Activated naive CD8-positive, alpha-beta T cell treated with anti-CD3 and anti-CD28 coated beads for 36 hours (primary cell): Measurements from ENCODE around the gene WFDC13. TPM values are rescaled to one million over a fixed set of nuclear protein-coding genes. Genes with fewer than 3 reads are reported as not detected.

Experiments used
- DNase-seq: peaks from one replicate; pipeline ENCODE4 v3.0.0; 2021
- H3K27ac Mint-ChIP-seq: one replicate; pipeline ENCODE4 v1.8.0; 2022; ENCODE audit warnings: mild to moderate bottlenecking, moderate library complexity, mixed read lengths
- H3K27me3 Mint-ChIP-seq: one replicate; pipeline ENCODE4 v1.8.0; 2022; ENCODE audit warnings: mild to moderate bottlenecking, mixed read lengths
- H3K36me3 Mint-ChIP-seq: one replicate; pipeline ENCODE4 v1.8.0; 2021; ENCODE audit warnings: mild to moderate bottlenecking, mixed read lengths
- H3K4me1 Mint-ChIP-seq: one replicate; pipeline ENCODE4 v1.8.0; 2021; ENCODE audit warnings: mixed read lengths
- H3K4me3 Mint-ChIP-seq: one replicate; pipeline ENCODE4 v1.8.0; 2022; ENCODE audit warnings: mild to moderate bottlenecking, moderate library complexity, mixed read lengths
- H3K9me3 Mint-ChIP-seq: one replicate; pipeline ENCODE4 v1.8.0; 2022; ENCODE audit warnings: mixed read lengths
- total RNA-seq, 2 experiments: library from RNA; stranded (reverse); gene quantifications; one replicate each; pipeline ENCODE4 v1.2.3, GENCODE V29; 2021

WFDC13 gene
- total RNA-seq, 2 experiments from 2014 or later, result not detected

DNA sequence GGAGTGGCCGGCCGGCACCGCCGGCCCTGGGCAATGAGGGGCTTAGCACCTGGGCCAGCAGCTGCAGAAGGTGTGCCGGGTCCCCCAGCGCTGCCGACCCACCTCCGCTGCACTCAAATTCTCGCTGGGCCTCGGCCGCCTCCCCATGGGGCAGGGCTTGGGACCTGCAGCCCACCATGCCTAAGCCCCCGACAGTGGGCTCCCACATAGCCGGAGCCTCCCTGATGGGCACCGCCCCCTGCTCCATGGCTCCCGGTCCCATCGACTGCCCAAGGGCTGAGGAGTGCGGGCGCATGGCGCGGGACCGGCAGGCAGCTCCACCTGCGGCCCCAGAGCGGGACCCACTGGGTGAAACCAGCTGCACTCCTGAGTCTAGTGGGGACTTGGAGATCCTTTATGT, 34.1 kb downstream of the WFDC13 start:
- DNase-seq, result no peak
- H3K4me3 Mint-ChIP-seq, result no peak overlapping the region
- no peak overlapping the region for H3K27ac Mint-ChIP-seq
- no peaks in the 10 kb centered on the region for H3K36me3 Mint-ChIP-seq
- no peaks in the 10 kb centered on the region for H3K4me1 Mint-ChIP-seq
- peaks cover 53% of the 10 kb centered on the region for H3K27me3 Mint-ChIP-seq
- peaks cover 18% of the 10 kb centered on the region for H3K9me3 Mint-ChIP-seq

DNA sequence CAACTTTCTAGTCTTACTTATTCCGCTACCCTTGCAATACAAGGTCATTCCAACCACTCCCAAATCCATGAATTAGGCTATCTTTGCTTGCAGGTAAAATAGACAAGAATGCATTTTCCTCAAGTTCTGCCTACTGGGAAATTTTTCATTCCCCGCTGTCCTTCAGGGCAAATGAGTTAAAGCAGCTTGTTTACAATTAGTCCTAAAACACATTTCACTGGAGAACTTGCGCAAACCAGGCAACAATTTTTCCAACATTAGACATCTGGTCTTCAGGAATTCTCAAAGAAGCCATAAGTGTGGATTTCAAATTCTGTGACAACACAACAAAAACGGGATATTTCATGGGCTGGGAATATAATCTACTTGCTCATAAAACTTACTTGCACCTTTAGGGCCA, 40.8 kb downstream of the WFDC13 start:
- peaks cover 29% of the 10 kb centered on the region for H3K27me3 Mint-ChIP-seq

DNA sequence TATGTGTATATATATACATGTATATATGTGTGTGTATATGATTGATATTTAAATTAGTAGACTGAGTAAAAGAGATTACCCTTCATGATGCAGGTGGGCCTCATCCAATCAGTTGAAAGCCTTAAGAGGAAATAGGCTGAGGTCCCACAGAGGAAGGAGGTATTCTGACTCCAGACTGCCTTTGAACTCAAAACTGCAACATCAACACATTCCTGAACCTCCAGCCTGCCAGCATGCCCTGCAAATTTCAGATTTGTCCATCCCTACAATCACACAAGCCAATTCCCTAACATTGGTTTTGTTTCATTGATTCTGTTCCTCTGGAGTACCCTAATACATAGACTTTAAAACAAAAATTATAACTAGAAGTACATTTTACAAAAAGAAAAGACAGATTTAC, 43.2 kb downstream of the WFDC13 start:
- Mint-ChIP-seq H3K27me3 (peaks cover 38% of the 10 kb centered on the region), H3K4me3 (no peak overlapping the region), H3K36me3 (no peaks in the 10 kb centered on the region), H3K27ac (no peak overlapping the region), H3K4me1 (peaks cover 5% of the 10 kb centered on the region), H3K9me3 (no peaks in the 10 kb centered on the region)
- no peak for DNase-seq

More for the DNA sequence above, 40.8 kb downstream of the WFDC13 start:
- no peak for DNase-seq
- no peak overlapping the region for H3K27ac Mint-ChIP-seq
- H3K4me1 Mint-ChIP-seq, result peaks cover 3% of the 10 kb centered on the region
- no peaks in the 10 kb centered on the region for H3K36me3 Mint-ChIP-seq
- no peaks in the 10 kb centered on the region for H3K9me3 Mint-ChIP-seq
- no peak overlapping the region for H3K4me3 Mint-ChIP-seq

DNA sequence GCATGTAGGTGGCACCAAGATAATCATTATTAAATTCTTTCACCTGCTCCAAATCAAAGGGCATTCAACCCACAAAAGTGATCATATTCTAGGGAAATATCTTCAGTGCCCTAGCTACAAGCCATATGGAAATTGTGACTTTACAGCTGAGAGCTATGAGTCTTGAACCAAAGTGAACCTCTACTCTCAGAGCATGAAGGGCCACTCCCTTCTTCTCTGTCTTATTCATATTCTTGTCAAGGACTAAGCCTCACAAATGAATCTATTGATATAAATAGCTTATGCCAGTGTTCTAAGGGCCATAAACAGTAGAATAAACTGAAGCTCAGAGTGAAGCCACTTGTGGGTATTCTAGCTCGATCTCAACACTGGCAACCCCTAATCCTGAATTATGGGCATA, 49.9 kb downstream of the WFDC13 start:
- Mint-ChIP-seq H3K9me3 (peaks cover 9% of the 10 kb centered on the region), H3K27ac (peak overlapping the region; percentile 71), H3K4me3 (no peak overlapping the region), H3K27me3 (peaks cover 42% of the 10 kb centered on the region), H3K4me1 (peaks cover 28% of the 10 kb centered on the region), H3K36me3 (no peaks in the 10 kb centered on the region)
- no peak for DNase-seq

DNA sequence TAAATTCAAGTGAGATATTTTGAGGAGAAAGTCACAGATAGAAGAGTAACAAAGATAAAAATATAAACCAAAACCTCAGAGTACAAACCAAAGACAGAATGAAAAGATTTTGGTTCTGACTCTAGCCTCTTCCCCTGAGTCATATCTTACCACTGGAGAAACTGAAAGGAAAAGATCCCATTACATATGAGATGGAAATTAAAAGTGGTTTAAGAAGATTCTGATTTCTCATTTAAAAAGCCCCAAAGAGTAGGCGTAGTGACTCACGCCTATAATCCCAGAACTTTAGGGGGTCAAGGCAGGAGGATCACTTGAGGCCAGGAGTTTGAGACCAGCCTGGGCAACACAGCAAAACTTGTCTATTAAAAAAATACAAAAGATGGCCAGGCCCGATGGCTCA, 50.9 kb downstream of the WFDC13 start:
- peaks cover 33% of the 10 kb centered on the region for H3K27me3 Mint-ChIP-seq
- peaks cover 9% of the 10 kb centered on the region for H3K9me3 Mint-ChIP-seq
- peak; percentile 33 for DNase-seq
- no peaks in the 10 kb centered on the region for H3K36me3 Mint-ChIP-seq
- no peak overlapping the region for H3K4me3 Mint-ChIP-seq
- H3K27ac Mint-ChIP-seq, result peak overlapping the region; percentile 71
- H3K4me1 Mint-ChIP-seq, result peaks cover 28% of the 10 kb centered on the region

DNA sequence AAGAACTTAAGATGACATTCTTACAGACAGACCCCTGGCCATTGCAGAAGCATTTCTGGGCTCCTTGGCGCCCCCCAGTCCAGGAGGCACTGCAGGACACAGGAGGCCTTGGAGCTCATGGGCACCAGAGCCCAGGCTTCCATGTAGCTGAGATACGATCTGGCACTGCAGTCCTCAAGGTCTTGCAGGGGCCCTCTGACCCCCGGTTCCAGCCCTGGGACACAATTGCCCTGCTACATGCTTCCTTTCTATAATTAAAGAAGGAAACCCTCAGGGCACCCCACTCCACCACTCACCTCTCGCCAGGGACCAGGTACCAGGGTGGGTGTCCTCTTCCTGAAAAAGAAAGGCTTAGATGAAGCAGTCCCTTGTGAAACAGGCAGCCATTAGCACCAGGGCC, 56.3 kb downstream of the WFDC13 start:
- Mint-ChIP-seq H3K36me3 (no peaks in the 10 kb centered on the region), H3K9me3 (peaks cover 9% of the 10 kb centered on the region), H3K4me3 (no peak overlapping the region), H3K27ac (no peak overlapping the region), H3K4me1 (peaks cover 6% of the 10 kb centered on the region), H3K27me3 (peaks cover 11% of the 10 kb centered on the region)
- no peak for DNase-seq

Other genes with a start within 250 kb of the WFDC13 start
- under 1 TPM in 1 of 2 experiments, not detected in 1; 0.98 TPM for gene WFDC2, start 232.3 kb upstream of the WFDC13 start, total RNA-seq
- not detected for gene SPINT3, start 186.4 kb upstream of the WFDC13 start, total RNA-seq
- gene WFDC6, start 162.6 kb upstream of the WFDC13 start, total RNA-seq, result not detected
- not detected for gene EPPIN, start 154.6 kb upstream of the WFDC13 start, total RNA-seq
- not detected for gene WFDC8, start 122.8 kb upstream of the WFDC13 start, total RNA-seq
- gene WFDC10A, start 72.3 kb upstream of the WFDC13 start, total RNA-seq, result not detected
- not detected for gene WFDC9, start 70.8 kb upstream of the WFDC13 start, total RNA-seq
- gene WFDC11, start 31.8 kb upstream of the WFDC13 start, total RNA-seq, result not detected
- not detected for gene WFDC10B, start 3.0 kb downstream of the WFDC13 start, total RNA-seq
- not detected for gene SPINT4, start 20.3 kb downstream of the WFDC13 start, total RNA-seq
- not detected for gene WFDC3, start 89.8 kb downstream of the WFDC13 start, total RNA-seq
- gene DNTTIP1, start 89.9 kb downstream of the WFDC13 start, total RNA-seq, result 10 to 100 TPM; 31.1 to 31.5 TPM
- gene UBE2C, start 110.6 kb downstream of the WFDC13 start, total RNA-seq, result 100 to 1,000 TPM; 185 to 188 TPM
- gene TNNC2, start 125.3 kb downstream of the WFDC13 start, total RNA-seq, result not detected
- 1 to 10 TPM; 1.3 to 1.5 TPM for gene SNX21, start 131.8 kb downstream of the WFDC13 start, total RNA-seq
- 10 to 100 TPM; 18.6 to 19.3 TPM for gene ACOT8, start 155.4 kb downstream of the WFDC13 start, total RNA-seq
- gene ZSWIM3, start 155.6 kb downstream of the WFDC13 start, total RNA-seq, result 1 to 10 TPM; 3.5 to 3.8 TPM
- gene ZSWIM1, start 179.2 kb downstream of the WFDC13 start, total RNA-seq, result 10 to 100 TPM; 10.6 to 11.1 TPM
- gene SPATA25, start 185.6 kb downstream of the WFDC13 start, total RNA-seq, result 1 to 10 TPM in 1 of 2 experiments, under 1 TPM in 1; 0.90 to 1.0 TPM
- gene NEURL2, start 189.2 kb downstream of the WFDC13 start, total RNA-seq, result 1 to 10 TPM; 2.5 to 3.1 TPM
- 10 to 100 TPM; 45.2 to 45.7 TPM for gene CTSA, start 189.3 kb downstream of the WFDC13 start, total RNA-seq
- 1 to 10 TPM; 5.9 to 6.2 TPM for gene PLTP, start 210.1 kb downstream of the WFDC13 start, total RNA-seq
- gene PCIF1, start 232.6 kb downstream of the WFDC13 start, total RNA-seq, result 10 to 100 TPM; 28.4 to 30.2 TPM